ENCODE results near the gene SLC25A36. TPM values are rescaled to one million over a fixed set of nuclear protein-coding genes. Genes with fewer than 3 reads are reported as not detected.
"Not testable (repeated sequence)": the region's sequence is repeated elsewhere in the genome, so short reads cannot be mapped to it uniquely, and the experiment has no call there.

The SLC25A36 gene
- total RNA-seq, 4 donors from 2014 or later: 73.2 to 273 (median 83.7) TPM

- no peak for DNase-seq
- intact Hi-C loops (cut with DNase I; ENCODE audit: low total_unique reads): no loop called here
- no peak overlapping the region for H3K27ac ChIP-seq
- H3K4me3 ChIP-seq: no peak overlapping the region
- no peaks in the 10 kb centered on the region for H3K4me1 ChIP-seq
- no peak for TF ChIP-seq POLR2A (IDR thresholded peaks at IDR 0.05)
- no peak for TF ChIP-seq CTCF (IDR thresholded peaks at IDR 0.05)
- H3K27me3 ChIP-seq: no peaks in the 10 kb centered on the region
- H3K36me3 ChIP-seq: no peaks in the 10 kb centered on the region
- H3K9me3 ChIP-seq: no peaks in the 10 kb centered on the region
Observed at GRCh38 chr3:140955645-140956044, 14.0 kb downstream of the SLC25A36 start.

- no peak for TF ChIP-seq POLR2A (IDR thresholded peaks at IDR 0.05)
- no peak overlapping the region for H3K27ac ChIP-seq
- H3K27me3 ChIP-seq: no peaks in the 10 kb centered on the region
- no peaks in the 10 kb centered on the region for H3K9me3 ChIP-seq
- no peaks in the 10 kb centered on the region for H3K36me3 ChIP-seq
- intact Hi-C loops (cut with DNase I; ENCODE audit: low total_unique reads): no loop called here
- H3K4me3 ChIP-seq: no peak overlapping the region
- no peak for DNase-seq
- H3K4me1 ChIP-seq: no peaks in the 10 kb centered on the region
Observed at GRCh38 chr3:140956058-140956835, 14.6 kb downstream of the SLC25A36 start.

GRCh38 chr3:140972833-140973232 is 31.2 kb downstream of the SLC25A36 start:
- Histone ChIP-seq H3K4me3 (no peak overlapping the region), H3K36me3 (no peaks in the 10 kb centered on the region), H3K4me1 (no peaks in the 10 kb centered on the region), H3K9me3 (no peaks in the 10 kb centered on the region), H3K27me3 (no peaks in the 10 kb centered on the region), H3K27ac (no peak overlapping the region)
- DNase-seq: no peak
- TF ChIP-seq CTCF (IDR thresholded peaks at IDR 0.05) (no peak), POLR2A (IDR thresholded peaks at IDR 0.05) (no peak)
- intact Hi-C loops (cut with DNase I; ENCODE audit: low total_unique reads): no loop called here

- no peaks in the 10 kb centered on the region for H3K27me3 ChIP-seq
- DNase-seq: no peak
- H3K27ac ChIP-seq: no peak overlapping the region
- no peaks in the 10 kb centered on the region for H3K4me1 ChIP-seq
- no peaks in the 10 kb centered on the region for H3K9me3 ChIP-seq
- H3K4me3 ChIP-seq: no peak overlapping the region
- no peaks in the 10 kb centered on the region for H3K36me3 ChIP-seq
- TF ChIP-seq CTCF (IDR thresholded peaks at IDR 0.05) (no peak), POLR2A (IDR thresholded peaks at IDR 0.05) (no peak)
- intact Hi-C loops (cut with DNase I; ENCODE audit: low total_unique reads): no loop called here
Observed at GRCh38 chr3:140974900-140975299, 33.3 kb downstream of the SLC25A36 start.

- H3K27me3 ChIP-seq: no peaks in the 10 kb centered on the region
- H3K4me1 ChIP-seq: no peaks in the 10 kb centered on the region
- no peak overlapping the region for H3K4me3 ChIP-seq
- intact Hi-C loops (cut with DNase I; ENCODE audit: low total_unique reads): no loop called here
- no peak overlapping the region for H3K27ac ChIP-seq
- no peak for DNase-seq
- H3K9me3 ChIP-seq: no peaks in the 10 kb centered on the region
- TF ChIP-seq POLR2A (IDR thresholded peaks at IDR 0.05) (no peak), CTCF (IDR thresholded peaks at IDR 0.05) (no peak)
- no peaks in the 10 kb centered on the region for H3K36me3 ChIP-seq
Observed at GRCh38 chr3:140980663-140981062, 39.0 kb downstream of the SLC25A36 start.

GRCh38 chr3:140987792-140988191 is 46.2 kb downstream of the SLC25A36 start:
- H3K36me3 ChIP-seq; H3K27ac ChIP-seq; intact Hi-C loops (cut with DNase I; ENCODE audit: low total_unique reads); H3K4me3 ChIP-seq; DNase-seq; H3K4me1 ChIP-seq; H3K27me3 ChIP-seq; H3K9me3 ChIP-seq: not testable (repeated sequence)

Measured in uterus (tissue), 4 donors.